Islet precursor cell (in vitro differentiated cells): Measurements from ENCODE around the gene DPH7.
"Not testable (repeated sequence)": the region's sequence is repeated elsewhere in the genome, so short reads cannot be mapped to it uniquely, and the experiment has no call there.

ENCODE experiments used
- DNase-seq: peaks from one replicate; pipeline ENCODE4 v3.0.0-alpha.2; 2018

Gene DPH7

GRCh38 chr9:137544176-137544760 is 34.5 kb downstream of the DPH7 start:
- DNase-seq, result no peak

DNA sequence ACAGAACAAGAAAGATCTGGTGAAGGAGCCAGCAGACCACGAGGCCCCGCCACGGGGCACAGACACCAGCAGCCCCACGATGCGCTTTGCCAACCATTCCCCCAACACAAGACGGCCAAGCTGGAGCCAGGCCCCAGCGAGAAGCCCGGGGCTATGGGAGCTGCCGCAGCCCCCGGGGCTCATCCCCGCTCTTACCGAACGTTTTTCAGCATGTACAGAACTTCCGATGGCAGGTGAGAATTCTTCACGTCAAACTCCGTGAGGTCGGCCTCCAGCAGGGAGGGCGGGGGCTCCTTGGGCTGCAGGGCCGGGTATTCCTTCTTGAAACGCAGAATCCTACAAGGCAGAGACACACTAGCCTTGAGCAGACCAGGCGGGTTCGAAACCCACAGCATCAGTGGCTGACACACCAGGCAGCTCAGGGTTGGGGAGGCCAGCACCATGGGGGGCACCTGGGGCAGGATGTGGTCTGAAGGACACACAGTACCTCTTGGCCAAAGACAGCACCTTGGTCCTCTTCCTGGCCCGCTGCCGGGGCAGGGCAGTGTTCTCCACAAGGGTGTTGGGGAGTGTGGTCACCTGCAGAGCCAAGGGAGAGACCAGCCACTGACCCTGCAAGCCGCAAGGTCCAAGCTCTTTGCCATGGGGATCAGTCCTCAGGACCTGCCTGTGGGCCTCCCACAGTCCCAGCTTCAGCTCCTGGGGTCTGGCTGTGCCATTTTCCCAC is 35.3 kb downstream of the DPH7 start:
- DNase-seq, result no peak

GRCh38 chr9:137542486-137542885 is 36.2 kb downstream of the DPH7 start:
- no peak for DNase-seq

DNA sequence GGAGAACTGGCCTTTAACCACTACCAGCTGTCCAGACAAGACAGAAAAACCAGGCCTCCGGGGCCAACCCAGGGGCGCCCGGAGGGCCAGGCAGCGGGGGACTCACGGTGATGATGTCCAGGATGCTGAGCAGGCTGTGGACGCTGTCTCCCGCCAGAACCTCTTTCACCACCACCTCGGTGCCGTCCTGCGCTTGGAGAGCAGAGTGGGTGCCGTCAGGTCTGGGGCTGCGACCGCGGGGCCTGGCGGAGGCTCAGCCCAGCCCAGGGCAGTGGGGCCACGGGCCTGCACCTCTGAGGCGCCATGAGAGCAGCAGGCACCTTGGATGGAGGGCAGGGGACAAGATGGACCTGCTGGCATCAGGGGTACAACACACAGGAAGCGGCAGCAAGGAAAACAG is 38.2 kb downstream of the DPH7 start:
- DNase-seq, result no peak

GRCh38 chr9:137538058-137538457 is 40.7 kb downstream of the DPH7 start:
- no peak for DNase-seq

GRCh38 chr9:137536594-137537131 is 42.1 kb downstream of the DPH7 start:
- not testable (repeated sequence) for DNase-seq

GRCh38 chr9:137535120-137535428 is 43.7 kb downstream of the DPH7 start:
- DNase-seq, result no peak

GRCh38 chr9:137534256-137535119 is 44.2 kb downstream of the DPH7 start:
- peak; percentile 72 for DNase-seq

- DNase-seq, result not testable (repeated sequence)
Observed at GRCh38 chr9:137532891-137533468, 45.7 kb downstream of the DPH7 start.

GRCh38 chr9:137531099-137531765 is 47.5 kb downstream of the DPH7 start:
- DNase-seq, result no peak

DNA sequence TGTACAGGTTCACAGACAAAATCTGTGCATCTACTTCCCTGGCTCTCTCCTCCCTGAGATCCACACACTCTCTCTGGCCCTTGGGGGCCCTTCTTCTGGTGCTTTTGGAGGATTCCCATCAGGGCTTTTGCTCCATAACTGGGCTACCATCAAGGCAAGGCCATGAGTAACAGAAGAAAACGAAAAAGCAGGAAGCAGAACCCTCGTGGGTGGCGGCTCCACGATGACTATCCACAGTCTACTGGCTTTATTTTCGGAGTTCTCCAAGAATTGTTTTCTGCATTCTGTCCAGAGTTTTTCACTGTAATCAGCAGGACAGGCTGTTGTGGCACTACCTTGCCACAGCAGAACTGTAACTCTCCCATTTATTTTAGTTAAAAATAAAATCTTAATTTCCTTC is 48.4 kb downstream of the DPH7 start:
- DNase-seq, result no peak

DNA sequence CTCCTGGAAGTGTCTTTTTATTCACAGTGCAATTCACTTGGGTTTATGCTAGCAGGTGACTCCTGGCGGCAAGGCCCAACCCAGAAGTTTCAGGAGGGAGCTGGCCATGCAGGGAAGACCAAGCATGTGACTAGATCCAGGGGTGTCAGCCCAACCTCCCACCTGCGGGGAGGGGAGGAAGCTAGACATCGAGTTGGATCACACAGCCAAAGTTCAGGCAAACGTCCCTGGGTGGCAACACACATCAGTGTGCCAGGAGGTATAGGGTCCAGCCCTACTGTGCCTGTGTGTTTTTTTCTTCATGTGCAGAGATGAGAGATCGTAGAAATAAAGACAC is 53.8 kb downstream of the DPH7 start:
- DNase-seq, result no peak

DNA sequence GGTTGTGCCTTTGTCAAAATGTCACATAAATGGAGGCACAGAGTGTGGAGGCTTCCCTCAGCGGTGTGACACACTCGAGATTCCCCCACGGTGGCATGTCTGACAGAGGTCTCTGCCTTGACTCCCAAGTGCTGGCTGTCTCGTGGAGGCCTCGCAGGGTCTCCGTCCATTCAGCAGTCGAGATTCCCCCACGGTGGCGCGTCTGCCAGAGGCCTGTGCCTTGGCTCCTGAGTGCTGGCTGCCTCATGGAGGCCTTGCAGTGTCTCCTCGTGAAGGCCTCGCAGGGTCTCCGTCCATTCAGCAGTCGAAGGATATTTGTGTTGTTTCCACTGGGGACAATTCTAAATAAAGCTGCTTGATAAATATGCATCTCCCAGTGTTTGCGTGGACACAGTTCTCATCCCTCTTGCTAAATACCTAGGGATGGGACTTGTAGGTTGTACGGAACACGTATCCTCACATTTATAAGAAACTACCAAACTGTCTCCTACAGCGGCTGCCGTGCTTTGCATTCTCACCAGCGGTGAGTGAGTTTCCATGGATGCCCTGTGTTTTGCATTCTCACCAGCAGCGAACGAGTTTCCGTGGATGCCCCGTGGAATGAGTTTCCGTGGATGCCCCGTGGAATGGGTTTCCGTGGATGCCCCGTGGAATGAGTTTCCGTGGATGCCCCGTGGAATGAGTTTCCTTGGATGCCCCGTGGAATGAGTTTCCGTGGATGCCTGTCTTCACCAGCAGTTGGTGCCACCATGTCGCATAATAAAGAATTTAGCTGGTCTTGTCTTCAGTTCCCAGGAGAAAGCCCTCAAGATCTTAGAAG is 54.4 kb downstream of the DPH7 start:
- DNase-seq, result peak; percentile 47

DNA sequence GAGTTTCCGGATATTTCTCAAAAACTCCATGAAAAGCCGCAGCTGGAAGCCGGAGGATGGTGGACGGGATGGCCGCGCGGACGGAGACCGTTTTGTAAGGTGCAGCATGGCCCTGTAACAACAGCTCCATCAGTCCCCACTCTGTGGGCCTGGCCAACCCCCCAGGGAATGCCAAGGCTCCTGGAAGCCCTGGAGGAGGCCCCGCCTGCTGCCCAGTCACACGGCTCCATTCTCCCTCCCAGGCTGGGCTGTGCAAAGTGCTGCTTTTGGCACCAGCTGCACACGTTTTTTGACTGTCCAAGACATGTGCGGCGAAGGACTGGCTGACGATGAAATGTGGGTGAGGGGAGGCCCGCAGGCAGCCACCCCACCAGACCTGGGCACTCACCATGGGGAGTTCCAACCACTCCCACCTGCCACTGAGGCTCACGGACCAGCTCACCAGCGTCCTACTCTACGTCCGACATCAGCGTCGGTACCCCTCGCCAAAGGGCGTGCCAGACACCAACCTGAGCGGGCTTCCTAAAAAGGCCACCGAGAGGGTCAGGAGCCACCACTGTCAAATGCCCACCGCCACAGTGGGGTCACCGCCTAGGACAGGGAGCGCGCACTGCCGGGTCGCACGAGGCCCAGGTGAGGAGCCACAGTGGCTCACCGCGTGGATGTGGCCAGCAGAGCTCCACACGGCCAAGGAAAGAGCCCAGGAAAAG is 55.8 kb downstream of the DPH7 start:
- DNase-seq, result peak; percentile 42

- peak; percentile 43 for DNase-seq
Observed at GRCh38 chr9:137521405-137521985, 57.2 kb downstream of the DPH7 start.

DNA sequence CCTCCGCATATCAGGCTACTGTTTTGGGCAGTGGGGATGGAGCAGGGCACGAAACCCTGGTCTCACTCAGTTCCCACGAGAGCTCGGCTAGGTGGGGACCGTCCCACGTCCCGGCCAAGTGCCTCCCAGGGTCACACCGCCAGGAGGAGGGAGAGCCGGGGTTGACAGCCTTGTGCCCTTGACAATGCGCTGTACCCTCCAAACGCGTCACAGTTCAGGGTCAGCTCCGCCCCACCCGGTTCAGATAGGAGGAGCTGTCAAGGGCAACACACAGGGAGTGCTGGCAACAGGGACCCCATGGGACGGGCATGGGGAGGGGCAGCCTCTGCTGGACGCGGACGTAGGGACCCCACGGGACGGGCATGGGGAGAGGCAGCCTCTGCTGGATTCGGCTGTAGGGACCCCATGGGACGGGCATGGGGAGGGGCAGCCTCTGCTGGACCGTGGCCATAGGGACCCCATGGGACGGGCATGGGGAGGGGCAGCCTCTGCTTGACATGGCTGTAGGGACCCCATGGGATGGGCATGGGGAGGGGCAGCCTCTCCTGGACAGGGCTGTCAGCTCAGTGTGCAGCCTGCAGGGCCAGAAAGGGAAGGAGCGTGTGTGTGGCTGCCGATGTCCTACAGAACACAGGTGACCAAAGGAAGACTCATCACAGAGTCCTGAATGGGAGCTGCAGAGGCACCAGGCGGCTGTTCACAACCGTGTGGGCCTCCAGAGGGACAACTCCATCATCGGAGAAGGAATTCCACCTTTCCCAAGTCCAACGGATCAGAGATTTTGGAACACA is 57.9 kb downstream of the DPH7 start:
- no peak for DNase-seq

GRCh38 chr9:137519553-137519952 is 59.2 kb downstream of the DPH7 start:
- DNase-seq, result no peak

DNA sequence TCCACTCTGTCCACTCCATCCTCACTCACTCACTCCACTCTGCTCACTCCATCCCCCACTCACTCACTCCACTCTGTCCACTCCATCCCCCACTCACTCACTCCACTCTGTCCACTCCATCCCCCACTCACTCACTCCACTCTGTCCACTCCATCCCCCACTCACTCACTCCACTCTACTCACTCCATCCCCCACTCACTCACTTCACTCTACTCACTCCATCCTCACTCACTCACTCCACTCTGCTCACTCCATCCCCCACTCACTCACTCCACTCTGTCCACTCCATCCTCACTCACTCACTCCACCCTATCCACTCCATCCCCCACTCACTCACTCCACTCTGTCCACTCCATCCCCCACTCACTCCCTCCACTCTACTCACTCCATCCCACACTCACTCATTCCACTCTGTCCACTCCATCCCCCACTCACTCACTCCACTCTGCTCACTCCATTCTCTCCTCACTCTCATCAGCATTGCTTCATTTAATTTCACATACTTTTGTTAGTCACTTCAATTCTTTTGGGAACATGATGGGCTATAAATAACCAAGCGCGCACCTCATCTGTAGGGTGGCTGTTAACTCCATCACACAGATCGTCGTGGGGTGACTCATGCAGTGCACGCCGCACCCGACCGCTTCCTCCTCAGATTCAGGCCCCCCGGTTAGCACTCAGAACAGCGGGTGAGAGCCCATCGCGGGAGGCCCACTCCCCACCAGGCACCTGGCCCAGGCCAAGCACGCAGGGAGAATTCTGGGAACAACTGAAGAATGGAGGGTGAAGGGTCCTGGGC is 59.9 kb downstream of the DPH7 start:
- DNase-seq, result not testable (repeated sequence)
